ENCODE data around the gene LRRC36.

The LRRC36 gene

GRCh38 chr16:67426950-67427349 lies 100.3 kb downstream of the LRRC36 start:
- Histone ChIP-seq H3K4me1 (ENCODE audit: insufficient read depth, low read length) (no peaks in the 10 kb centered on the region), H3K79me2 (ENCODE audit: insufficient read depth, low read length) (no peaks in the 10 kb centered on the region), H3K4me2 (ENCODE audit: insufficient read depth, low read length) (no peak overlapping the region), H3K9me3 (ENCODE audit: insufficient read depth, low read length, severe bottlenecking) (no peaks in the 10 kb centered on the region), H2AFZ (ENCODE audit: low read depth, low read length) (no peak overlapping the region), H3K27ac (ENCODE audit: low read length) (no peak overlapping the region), H3K9ac (ENCODE audit: low read depth, low read length) (no peak overlapping the region), H3K4me3 (ENCODE audit: low read depth in 1 of 2, low read length in 2 of 2) (no peak overlapping the region), H3K36me3 (ENCODE audit: insufficient read depth, low read length) (no peaks in the 10 kb centered on the region), H3K27me3 (ENCODE audit: insufficient read depth, low read length, poor library complexity) (peaks cover 29% of the 10 kb centered on the region), H4K20me1 (ENCODE audit: insufficient read depth, low read length) (peaks cover 14% of the 10 kb centered on the region)
- ATAC-seq (ENCODE audit: insufficient read depth, low read depth) (no peak), DNase-seq (no peak)
- TF ChIP-seq EZH2 (IDR thresholded peaks at IDR 0.05; ENCODE audit: borderline replicate concordance, low read depth, low read length, severe bottlenecking) (no peak), CTCF (IDR thresholded peaks at IDR 0.05; ENCODE audit: borderline replicate concordance, extremely low read depth, low read length, poor library complexity, severe bottlenecking) (no peak)

GRCh38 chr16:67428146-67428731 lies 101.6 kb downstream of the LRRC36 start:
- TF ChIP-seq EZH2 (IDR thresholded peaks at IDR 0.05; ENCODE audit: borderline replicate concordance, low read depth, low read length, severe bottlenecking), result no peak
- TF ChIP-seq CTCF (IDR thresholded peaks at IDR 0.05; ENCODE audit: borderline replicate concordance, extremely low read depth, low read length, poor library complexity, severe bottlenecking), result peak; percentile 83
- H3K27ac ChIP-seq (ENCODE audit: low read length), result no peak overlapping the region
- no peak overlapping the region for H3K4me2 ChIP-seq (ENCODE audit: insufficient read depth, low read length)
- H4K20me1 ChIP-seq (ENCODE audit: insufficient read depth, low read length), result peaks cover 14% of the 10 kb centered on the region
- DNase-seq, result peak; percentile 54
- H3K36me3 ChIP-seq (ENCODE audit: insufficient read depth, low read length), result no peaks in the 10 kb centered on the region
- no peak overlapping the region for H3K9ac ChIP-seq (ENCODE audit: low read depth, low read length)
- no peaks in the 10 kb centered on the region for H3K79me2 ChIP-seq (ENCODE audit: insufficient read depth, low read length)
- peak; percentile 84 for ATAC-seq (ENCODE audit: insufficient read depth, low read depth)
- no peaks in the 10 kb centered on the region for H3K9me3 ChIP-seq (ENCODE audit: insufficient read depth, low read length, severe bottlenecking)
- H3K27me3 ChIP-seq (ENCODE audit: insufficient read depth, low read length, poor library complexity), result peaks cover 29% of the 10 kb centered on the region
- H3K4me1 ChIP-seq (ENCODE audit: insufficient read depth, low read length), result no peaks in the 10 kb centered on the region
- no peak overlapping the region; the same call in 1 of the 2 replicates for H2AFZ ChIP-seq (ENCODE audit: low read depth, low read length)
- no peak overlapping the region for H3K4me3 ChIP-seq (ENCODE audit: low read depth in 1 of 2, low read length in 2 of 2)

GRCh38 chr16:67429053-67429798 lies 102.6 kb downstream of the LRRC36 start:
- Histone ChIP-seq H3K9me3 (ENCODE audit: insufficient read depth, low read length, severe bottlenecking) (no peaks in the 10 kb centered on the region), H3K36me3 (ENCODE audit: insufficient read depth, low read length) (no peaks in the 10 kb centered on the region), H3K27me3 (ENCODE audit: insufficient read depth, low read length, poor library complexity) (peaks cover 29% of the 10 kb centered on the region), H3K79me2 (ENCODE audit: insufficient read depth, low read length) (no peaks in the 10 kb centered on the region), H3K4me3 (ENCODE audit: low read depth in 1 of 2, low read length in 2 of 2) (no peak overlapping the region), H3K4me1 (ENCODE audit: insufficient read depth, low read length) (no peaks in the 10 kb centered on the region), H2AFZ (ENCODE audit: low read depth, low read length) (no peak overlapping the region), H3K27ac (ENCODE audit: low read length) (no peak overlapping the region), H3K4me2 (ENCODE audit: insufficient read depth, low read length) (no peak overlapping the region), H3K9ac (ENCODE audit: low read depth, low read length) (no peak overlapping the region), H4K20me1 (ENCODE audit: insufficient read depth, low read length) (peaks cover 14% of the 10 kb centered on the region)
- DNase-seq, result no peak
- no peak for TF ChIP-seq CTCF (IDR thresholded peaks at IDR 0.05; ENCODE audit: borderline replicate concordance, extremely low read depth, low read length, poor library complexity, severe bottlenecking)
- no peak for TF ChIP-seq EZH2 (IDR thresholded peaks at IDR 0.05; ENCODE audit: borderline replicate concordance, low read depth, low read length, severe bottlenecking)
- no peak for ATAC-seq (ENCODE audit: insufficient read depth, low read depth)
